GM12872 (cell line): ENCODE measurements around the gene MIER1.

Experiments
- CTCF ChIP-seq: IDR thresholded peaks from 3 replicates; pipeline ENCODE4 v1.5.1; 2011; ENCODE audit warnings: low read depth, mild to moderate bottlenecking, low read length, moderate library complexity; ENCODE audit not compliant: insufficient read depth

The MIER1 gene

GRCh38 chr1:66924756-66925557 is at the start of gene MIER1, which contains the start of gene DNAI4:
Gene MIER1 (plus strand): TSS chr1:66924990. CDS start chr1:66925029, 39 bp downstream.
Gene DNAI4 (minus strand): TSS chr1:66924856. CDS start chr1:66924831, 25 bp downstream.
- no peak for TF ChIP-seq CTCF

- no peak for TF ChIP-seq CTCF
These were observed 48.1 kb upstream of the MIER1 start for GRCh38 chr1:66876664-66877063.

- TF ChIP-seq CTCF = no peak
These were observed 35.8 kb upstream of the MIER1 start for GRCh38 chr1:66889030-66889429.

DNA sequence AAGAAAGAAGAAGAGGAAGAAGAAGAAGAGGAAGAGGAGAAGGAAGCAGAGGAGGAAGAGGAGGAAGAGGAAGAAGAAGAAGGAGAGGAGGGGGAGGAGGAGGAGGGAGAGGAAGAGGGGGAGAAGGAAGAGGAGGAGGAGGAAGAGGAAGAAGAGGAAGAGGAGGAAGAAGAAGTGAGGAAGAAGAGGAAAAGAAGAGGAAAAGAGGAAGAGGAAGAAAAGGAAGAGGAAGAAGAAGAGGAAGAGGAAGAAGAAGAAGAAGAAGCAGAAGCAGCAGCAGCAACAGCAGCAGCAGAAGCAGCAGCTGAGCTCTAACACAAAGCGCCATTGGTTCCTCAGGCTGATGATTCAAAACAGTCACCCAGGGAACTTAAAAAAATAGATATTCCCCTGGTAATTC is 34.2 kb upstream of the MIER1 start:
- TF ChIP-seq CTCF = no peak

- no peak for TF ChIP-seq CTCF
These were observed 31.1 kb upstream of the MIER1 start for GRCh38 chr1:66893712-66894111.

DNA sequence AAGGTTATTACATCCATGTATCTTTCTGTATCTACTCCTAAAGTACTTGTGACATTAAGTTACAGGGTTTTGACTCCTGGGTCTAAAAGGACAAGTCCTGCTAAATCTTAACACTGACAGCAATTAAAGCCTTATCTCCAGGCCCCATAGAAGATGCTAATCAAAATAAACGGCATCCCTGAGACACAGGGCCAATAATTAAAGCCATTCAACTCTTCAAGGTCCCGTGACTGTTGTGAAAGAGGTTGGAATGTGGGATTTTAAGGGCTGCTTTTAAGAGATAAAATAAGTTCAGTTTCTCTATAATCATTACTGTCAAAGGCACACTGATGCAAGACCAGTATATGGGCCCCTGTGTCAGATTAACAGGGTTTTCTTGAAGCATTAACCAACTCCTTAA is 8.5 kb upstream of the MIER1 start:
- no peak for TF ChIP-seq CTCF

DNA sequence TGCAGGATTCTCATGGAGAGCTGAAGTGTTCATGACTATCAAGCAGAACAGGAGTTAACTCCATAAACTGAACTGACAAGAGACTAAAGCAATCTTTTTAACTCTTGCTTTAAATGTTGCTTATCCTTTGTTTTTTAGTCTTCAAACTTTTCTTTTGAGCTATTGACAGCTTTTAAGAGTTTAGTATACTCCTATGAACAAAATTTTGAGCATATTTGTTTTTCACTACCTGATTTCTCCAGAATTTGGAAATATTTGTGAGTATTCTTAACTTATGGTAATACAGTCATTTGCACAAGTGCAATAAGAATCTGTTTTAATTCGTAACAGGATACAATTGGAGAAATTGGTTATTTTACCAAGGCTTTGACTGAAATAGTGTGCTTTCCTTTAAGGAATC is 7.3 kb upstream of the MIER1 start:
- TF ChIP-seq CTCF = no peak

DNA sequence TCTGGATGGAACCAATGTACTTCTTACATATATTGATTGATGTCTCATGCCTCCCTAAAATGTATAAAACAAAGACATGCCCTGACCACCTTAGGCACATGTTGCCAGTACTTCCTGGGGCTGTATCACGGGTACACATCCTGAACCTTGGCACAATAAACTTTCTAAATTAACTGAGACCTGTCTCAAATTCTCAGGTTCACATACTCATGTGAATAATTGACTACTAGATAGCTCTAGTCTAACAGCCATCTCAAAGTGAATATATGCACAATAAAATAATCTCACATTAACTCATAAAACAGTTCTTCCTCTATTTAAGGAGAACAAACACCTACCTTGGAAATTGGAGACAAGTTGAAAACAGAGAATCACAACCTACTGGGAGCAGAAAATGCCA is 5.7 kb upstream of the MIER1 start:
- no peak for TF ChIP-seq CTCF
